ENCODE results near the gene SPACA7. TPM values are rescaled to one million over a fixed set of nuclear protein-coding genes. Genes with fewer than 3 reads are reported as not detected.

SPACA7 gene
- total and polyA plus RNA-seq, 2 of the 13 experiments (the other 11 are each of a cell fraction or from before 2014, with no cell fraction given) = not detected

DNA sequence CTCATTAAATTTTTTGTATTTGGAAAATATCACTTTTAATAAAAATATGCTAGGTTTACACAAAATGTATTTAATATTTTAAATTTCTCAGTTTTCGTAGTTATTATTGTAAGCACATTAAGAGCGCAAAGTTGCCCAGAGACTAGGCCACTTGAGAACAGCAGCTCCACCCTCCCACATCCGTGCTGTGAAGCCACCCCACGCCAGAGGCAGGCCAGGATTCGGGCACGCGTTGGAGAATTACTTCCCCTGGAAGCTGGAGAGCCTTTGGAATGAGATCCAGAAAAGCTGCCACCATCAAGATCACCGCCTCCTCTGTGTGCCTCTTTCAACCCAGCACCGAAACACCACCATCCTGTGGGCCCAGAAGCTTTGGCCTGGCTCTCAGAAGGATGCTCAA lies 41.0 kb upstream of the SPACA7 start (continued):
- TF ChIP-seq, protein P1, sequence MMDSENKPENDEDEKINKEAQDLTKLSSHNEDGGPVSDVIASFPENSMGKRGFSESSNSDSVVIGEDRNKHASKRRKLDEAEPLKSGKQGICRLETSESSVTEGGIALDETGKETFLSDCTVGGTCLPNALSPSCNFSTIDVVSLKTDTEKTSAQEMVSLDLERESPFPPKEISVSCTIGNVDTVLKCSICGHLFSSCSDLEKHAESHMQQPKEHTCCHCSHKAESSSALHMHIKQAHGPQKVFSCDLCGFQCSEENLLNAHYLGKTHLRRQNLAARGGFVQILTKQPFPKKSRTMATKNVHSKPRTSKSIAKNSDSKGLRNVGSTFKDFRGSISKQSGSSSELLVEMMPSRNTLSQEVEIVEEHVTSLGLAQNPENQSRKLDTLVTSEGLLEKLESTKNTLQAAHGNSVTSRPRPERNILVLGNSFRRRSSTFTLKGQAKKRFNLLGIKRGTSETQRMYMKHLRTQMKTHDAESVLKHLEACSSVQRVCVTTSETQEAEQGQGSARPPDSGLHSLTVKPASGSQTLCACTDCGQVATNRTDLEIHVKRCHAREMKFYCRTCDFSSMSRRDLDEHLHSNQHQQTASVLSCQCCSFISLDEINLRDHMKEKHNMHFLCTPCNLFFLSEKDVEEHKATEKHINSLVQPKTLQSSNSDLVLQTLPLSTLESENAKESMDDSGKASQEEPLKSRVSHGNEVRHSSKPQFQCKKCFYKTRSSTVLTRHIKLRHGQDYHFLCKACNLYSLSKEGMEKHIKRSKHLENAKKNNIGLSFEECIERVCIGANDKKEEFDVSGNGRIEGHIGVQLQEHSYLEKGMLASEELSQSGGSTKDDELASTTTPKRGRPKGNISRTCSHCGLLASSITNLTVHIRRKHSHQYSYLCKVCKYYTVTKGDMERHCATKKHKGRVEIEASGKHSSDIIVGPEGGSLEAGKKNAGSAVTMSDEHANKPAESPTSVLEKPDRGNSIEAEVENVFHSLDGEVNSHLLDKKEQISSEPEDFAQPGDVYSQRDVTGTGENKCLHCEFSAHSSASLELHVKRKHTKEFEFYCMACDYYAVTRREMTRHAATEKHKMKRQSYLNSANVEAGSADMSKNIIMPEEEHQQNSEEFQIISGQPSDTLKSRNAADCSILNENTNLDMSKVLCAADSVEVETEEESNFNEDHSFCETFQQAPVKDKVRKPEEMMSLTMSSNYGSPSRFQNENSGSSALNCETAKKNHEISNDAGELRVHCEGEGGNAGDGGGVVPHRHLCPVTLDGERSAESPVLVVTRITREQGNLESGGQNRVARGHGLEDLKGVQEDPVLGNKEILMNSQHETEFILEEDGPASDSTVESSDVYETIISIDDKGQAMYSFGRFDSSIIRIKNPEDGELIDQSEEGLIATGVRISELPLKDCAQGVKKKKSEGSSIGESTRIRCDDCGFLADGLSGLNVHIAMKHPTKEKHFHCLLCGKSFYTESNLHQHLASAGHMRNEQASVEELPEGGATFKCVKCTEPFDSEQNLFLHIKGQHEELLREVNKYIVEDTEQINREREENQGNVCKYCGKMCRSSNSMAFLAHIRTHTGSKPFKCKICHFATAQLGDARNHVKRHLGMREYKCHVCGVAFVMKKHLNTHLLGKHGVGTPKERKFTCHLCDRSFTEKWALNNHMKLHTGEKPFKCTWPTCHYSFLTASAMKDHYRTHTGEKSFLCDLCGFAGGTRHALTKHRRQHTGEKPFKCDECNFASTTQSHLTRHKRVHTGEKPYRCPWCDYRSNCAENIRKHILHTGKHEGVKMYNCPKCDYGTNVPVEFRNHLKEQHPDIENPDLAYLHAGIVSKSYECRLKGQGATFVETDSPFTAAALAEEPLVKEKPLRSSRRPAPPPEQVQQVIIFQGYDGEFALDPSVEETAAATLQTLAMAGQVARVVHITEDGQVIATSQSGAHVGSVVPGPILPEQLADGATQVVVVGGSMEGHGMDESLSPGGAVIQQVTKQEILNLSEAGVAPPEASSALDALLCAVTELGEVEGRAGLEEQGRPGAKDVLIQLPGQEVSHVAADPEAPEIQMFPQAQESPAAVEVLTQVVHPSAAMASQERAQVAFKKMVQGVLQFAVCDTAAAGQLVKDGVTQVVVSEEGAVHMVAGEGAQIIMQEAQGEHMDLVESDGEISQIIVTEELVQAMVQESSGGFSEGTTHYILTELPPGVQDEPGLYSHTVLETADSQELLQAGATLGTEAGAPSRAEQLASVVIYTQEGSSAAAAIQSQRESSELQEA (CRISPR knock-in tag; IDR thresholded peaks at IDR 0.05; ENCODE audit: not compliant biosample characterization) = no peak
- TF ChIP-seq CBX5 (CRISPR knock-in tag; IDR thresholded peaks at IDR 0.05; ENCODE audit: borderline replicate concordance) = no peak

DNA sequence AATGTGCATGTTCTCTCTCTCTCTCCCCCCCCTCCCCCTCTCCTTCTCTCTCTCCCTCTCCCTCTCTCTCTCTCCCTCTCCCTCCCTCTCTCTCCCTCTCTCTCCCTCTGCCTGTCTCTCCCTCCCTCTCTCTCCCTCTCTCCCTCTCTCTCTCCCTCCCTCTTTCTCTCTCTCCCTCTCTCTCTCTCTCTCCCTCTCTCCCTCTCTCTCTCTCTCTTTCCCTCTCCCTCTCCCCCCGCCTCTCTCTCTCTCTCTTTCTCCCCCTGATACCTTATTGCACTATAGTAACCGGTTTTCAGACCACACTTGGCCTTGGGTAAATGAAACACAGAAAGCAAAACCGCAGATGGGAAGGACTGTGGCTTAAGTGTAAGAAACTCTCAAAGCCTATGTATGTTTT lies 34.7 kb upstream of the SPACA7 start:
- in situ Hi-C loops (cut with HindIII; ENCODE audit: extremely low pct_ligation_motif_present, low pct_unique_long_range_greater_than_20kb) (no loop called here), intact Hi-C loops (cut with micrococcal nuclease; ENCODE audit: unreplicated experiment) (no loop called here)
- no peak for DNase-seq (ENCODE audit: low spot score)
- WGBS (ENCODE audit: low lambda C conversion rate) = under 1% methylated on average over 3 of the region's 3 CpGs
- POLR2A ChIA-PET = no interaction called here
- Histone ChIP-seq H3K9me3 (ENCODE audit: low read length) (no peaks in the 10 kb centered on the region), H3K36me3 (replicated peaks in 1 of 2; ENCODE audit: control insufficient read depth in 1 of 2, insufficient read depth in 2 of 2, low read length in 2 of 2) (no peaks in the 10 kb centered on the region), H3K4me2 (ENCODE audit: low read depth, low read length) (no peak overlapping the region), H3K4me3 (replicated peaks in 1 of 3; ENCODE audit: insufficient read depth in 1 of 3, low read depth in 2 of 3, low read length in 3 of 3) (no peak overlapping the region), H4K20me1 (ENCODE audit: insufficient read depth, low read length) (no peaks in the 10 kb centered on the region), H3K9ac (ENCODE audit: insufficient read depth, low read depth, low read length) (no peak overlapping the region), H3K79me2 (ENCODE audit: insufficient read depth, low read length) (no peaks in the 10 kb centered on the region), H3K27me3 (ENCODE audit: control insufficient read depth in 1 of 2, insufficient read depth in 2 of 2, low read length in 2 of 2) (peaks cover 10 to 47% of the 10 kb centered on the region in 2 experiments), H2AFZ (ENCODE audit: low read length) (no peak overlapping the region), H3K27ac (ENCODE audit: extremely low read length, insufficient read depth, low read length) (no peak overlapping the region), H3K4me1 (ENCODE audit: insufficient read depth, low read length) (no peaks in the 10 kb centered on the region)
- no peak for ATAC-seq
- BruUV-seq (replicated peaks) = no TSS peak
- FAIRE-seq = no peak
- CTCF ChIA-PET (ENCODE audit: low intra/inter-chr PET ratio, low total read pairs) = no interaction called here
- no peak for TF ChIP-seq ZNF652 (CRISPR knock-in tag; IDR thresholded peaks at IDR 0.05; ENCODE audit: borderline replicate concordance, low read depth)
- no peak for TF ChIP-seq ZFP37 (CRISPR knock-in tag; IDR thresholded peaks at IDR 0.05; ENCODE audit: borderline replicate concordance)
- TF ChIP-seq, protein P2, sequence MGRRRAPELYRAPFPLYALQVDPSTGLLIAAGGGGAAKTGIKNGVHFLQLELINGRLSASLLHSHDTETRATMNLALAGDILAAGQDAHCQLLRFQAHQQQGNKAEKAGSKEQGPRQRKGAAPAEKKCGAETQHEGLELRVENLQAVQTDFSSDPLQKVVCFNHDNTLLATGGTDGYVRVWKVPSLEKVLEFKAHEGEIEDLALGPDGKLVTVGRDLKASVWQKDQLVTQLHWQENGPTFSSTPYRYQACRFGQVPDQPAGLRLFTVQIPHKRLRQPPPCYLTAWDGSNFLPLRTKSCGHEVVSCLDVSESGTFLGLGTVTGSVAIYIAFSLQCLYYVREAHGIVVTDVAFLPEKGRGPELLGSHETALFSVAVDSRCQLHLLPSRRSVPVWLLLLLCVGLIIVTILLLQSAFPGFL (CRISPR knock-in tag; IDR thresholded peaks at IDR 0.05) = no peak
- no peak for TF ChIP-seq ZNF598 (CRISPR knock-in tag; IDR thresholded peaks at IDR 0.05; ENCODE audit: borderline replicate concordance)
- no peak for TF ChIP-seq KDM3A (CRISPR knock-in tag; IDR thresholded peaks at IDR 0.05; ENCODE audit: low read depth)
- TF ChIP-seq, protein P3, sequence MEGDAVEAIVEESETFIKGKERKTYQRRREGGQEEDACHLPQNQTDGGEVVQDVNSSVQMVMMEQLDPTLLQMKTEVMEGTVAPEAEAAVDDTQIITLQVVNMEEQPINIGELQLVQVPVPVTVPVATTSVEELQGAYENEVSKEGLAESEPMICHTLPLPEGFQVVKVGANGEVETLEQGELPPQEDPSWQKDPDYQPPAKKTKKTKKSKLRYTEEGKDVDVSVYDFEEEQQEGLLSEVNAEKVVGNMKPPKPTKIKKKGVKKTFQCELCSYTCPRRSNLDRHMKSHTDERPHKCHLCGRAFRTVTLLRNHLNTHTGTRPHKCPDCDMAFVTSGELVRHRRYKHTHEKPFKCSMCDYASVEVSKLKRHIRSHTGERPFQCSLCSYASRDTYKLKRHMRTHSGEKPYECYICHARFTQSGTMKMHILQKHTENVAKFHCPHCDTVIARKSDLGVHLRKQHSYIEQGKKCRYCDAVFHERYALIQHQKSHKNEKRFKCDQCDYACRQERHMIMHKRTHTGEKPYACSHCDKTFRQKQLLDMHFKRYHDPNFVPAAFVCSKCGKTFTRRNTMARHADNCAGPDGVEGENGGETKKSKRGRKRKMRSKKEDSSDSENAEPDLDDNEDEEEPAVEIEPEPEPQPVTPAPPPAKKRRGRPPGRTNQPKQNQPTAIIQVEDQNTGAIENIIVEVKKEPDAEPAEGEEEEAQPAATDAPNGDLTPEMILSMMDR (CRISPR knock-in tag; IDR thresholded peaks at IDR 0.05) = no peak
- no peak for TF ChIP-seq PRMT3 (CRISPR knock-in tag; IDR thresholded peaks at IDR 0.05; ENCODE audit: borderline replicate concordance, low read depth)
- TF ChIP-seq ZNF232 (CRISPR knock-in tag; IDR thresholded peaks at IDR 0.05; ENCODE audit: borderline replicate concordance) = no peak

All from HepG2 (cell line).